Stimulated activated CD8-positive, alpha-beta memory T cell treated with anti-CD3 and anti-CD28 coated beads, Interleukin-4, amount 100 ng/mL, for 24 hours (primary cell): Measurements from ENCODE around the gene IRF7.

Source experiments
- DNase-seq: peaks from one replicate; pipeline ENCODE4 v3.0.0-alpha.2; 2020; ENCODE audit warnings: low read depth

Gene IRF7

DNA sequence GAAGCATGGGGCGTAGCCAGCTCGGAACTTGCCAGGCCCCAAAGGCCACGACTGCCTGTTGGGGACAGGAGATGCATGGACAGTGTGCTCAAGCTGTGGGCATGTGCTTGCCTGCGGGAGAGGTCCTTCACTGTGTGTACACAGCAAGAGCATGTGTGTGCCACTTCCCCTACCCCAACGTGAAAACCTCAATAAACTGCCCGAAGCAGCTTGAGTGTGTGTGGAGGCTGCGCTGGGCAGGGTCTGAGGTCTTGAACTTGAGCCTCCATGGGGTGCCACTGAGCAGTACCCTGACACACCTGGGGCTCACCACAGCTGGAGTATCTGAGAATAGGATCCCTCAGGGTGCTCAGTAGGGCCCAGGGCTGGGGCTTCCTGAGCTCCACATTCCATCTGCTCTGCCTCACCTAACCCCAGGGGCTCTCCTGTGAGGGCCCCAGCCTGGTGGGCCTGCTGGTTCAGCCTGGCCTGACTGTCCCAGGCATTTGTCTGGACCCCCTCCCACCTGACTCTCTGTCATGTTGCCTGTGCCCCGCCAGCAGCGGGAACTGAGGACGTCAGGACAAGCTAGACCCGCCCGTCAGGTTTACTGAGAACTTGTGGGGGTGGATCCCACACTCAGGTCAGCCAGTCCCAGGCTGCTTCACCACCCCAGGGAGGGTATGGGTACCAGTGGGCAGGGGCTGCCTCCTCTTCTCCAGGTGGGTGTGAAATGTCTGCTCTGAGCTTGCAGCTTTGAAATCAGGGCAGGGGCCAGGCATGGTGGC lies 51.8 kb downstream of the IRF7 start:
- DNase-seq, result no peak

DNA sequence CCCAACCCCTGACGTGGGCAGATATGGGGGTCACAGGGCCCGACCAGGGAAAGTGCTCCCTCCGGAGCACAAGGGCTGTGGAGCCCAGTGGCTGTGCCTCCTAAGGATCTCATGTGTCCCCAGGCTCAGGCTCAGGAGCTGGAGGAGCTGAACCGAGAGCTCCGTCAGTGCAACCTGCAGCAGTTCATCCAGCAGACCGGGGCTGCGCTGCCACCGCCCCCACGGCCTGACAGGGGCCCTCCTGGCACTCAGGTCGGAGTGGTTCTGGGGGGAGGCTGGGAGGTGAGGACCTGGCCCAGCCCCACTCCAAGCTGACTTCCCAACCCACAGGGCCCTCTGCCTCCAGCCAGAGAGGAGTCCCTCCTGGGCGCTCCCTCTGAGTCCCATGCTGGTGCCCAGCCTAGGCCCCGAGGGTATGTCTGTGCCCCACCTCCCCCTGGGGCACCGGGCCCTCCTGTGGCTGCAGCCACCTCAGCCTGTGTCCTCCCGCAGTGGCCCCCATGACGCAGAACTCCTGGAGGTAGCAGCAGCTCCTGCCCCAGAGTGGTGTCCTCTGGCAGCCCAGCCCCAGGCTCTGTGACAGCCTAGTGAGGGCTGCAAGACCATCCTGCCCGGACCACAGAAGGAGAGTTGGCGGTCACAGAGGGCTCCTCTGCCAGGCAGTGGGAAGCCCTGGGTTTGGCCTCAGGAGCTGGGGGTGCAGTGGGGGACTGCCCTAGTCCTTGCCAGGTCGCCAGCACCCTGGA lies 52.5 kb downstream of the IRF7 start:
- no peak for DNase-seq
